DND-41 (cell line): Measurements from ENCODE around the gene NEUROD2.

Source experiments
- ATAC-seq: fragments of 200-7000 bp; cut with Tn5 transposase; 3 replicates; pipeline ENCODE4 v1.9.1; 2021; ENCODE audit warnings: low read depth; ENCODE audit not compliant: insufficient read depth
- DNase-seq: peaks from one replicate; pipeline ENCODE4 v3.0.0-alpha.2; 2020
- H2AFZ ChIP-seq: 2 replicates; pipeline ENCODE4 v1.6.0; 2012; ENCODE audit warnings: low read depth, low read length
- H3K27ac ChIP-seq: 2 replicates; pipeline ENCODE4 v1.5.1; 2012; ENCODE audit warnings: low read length, inconsistent platforms
- H3K27me3 ChIP-seq: fragments of 200-600 bp; sonication (generic); 2 replicates; pipeline ENCODE4 v1.6.0; 2012; ENCODE audit warnings: low read length, mild to moderate bottlenecking, inconsistent platforms; ENCODE audit not compliant: insufficient read depth, poor library complexity
- H3K36me3 ChIP-seq: 2 replicates; pipeline ENCODE4 v1.5.1; 2012; ENCODE audit warnings: low read length, inconsistent platforms; ENCODE audit not compliant: insufficient read depth
- H3K4me1 ChIP-seq: 2 replicates; pipeline ENCODE4 v1.5.1; 2012; ENCODE audit warnings: mild to moderate bottlenecking, low read length; ENCODE audit not compliant: insufficient read depth
- H3K4me2 ChIP-seq: 2 replicates; pipeline ENCODE4 v1.6.0; 2012; ENCODE audit warnings: mild to moderate bottlenecking, moderate library complexity, low read length, inconsistent platforms; ENCODE audit not compliant: insufficient read depth
- H3K4me3 ChIP-seq, 2 experiments: fragments of 200-600 bp in 1 of 2; shearing (Covaris generic) in 1 of 2; 2 replicates each; pipeline ENCODE4 v1.5.1; 2012 to 2016; ENCODE audit warnings: inconsistent platforms in 2 of 2, low read length in 2 of 2, mild to moderate bottlenecking in 2 of 2, low read depth in 1 of 2, moderate library complexity in 1 of 2
- H3K79me2 ChIP-seq: 2 replicates; pipeline ENCODE4 v1.6.0; 2012; ENCODE audit warnings: low read length, inconsistent platforms; ENCODE audit not compliant: insufficient read depth
- H3K9ac ChIP-seq: 2 replicates; pipeline ENCODE4 v1.6.0; 2012; ENCODE audit warnings: low read depth, mild to moderate bottlenecking, inconsistent platforms, low read length, moderate library complexity
- H3K9me3 ChIP-seq: 2 replicates; pipeline ENCODE4 v1.5.1; 2012; ENCODE audit warnings: low read length, moderate library complexity, mild to moderate bottlenecking, inconsistent platforms; ENCODE audit not compliant: insufficient read depth, severe bottlenecking
- H4K20me1 ChIP-seq: 2 replicates; pipeline ENCODE4 v1.6.0; 2012; ENCODE audit warnings: low read length; ENCODE audit not compliant: insufficient read depth
- CTCF ChIP-seq: IDR thresholded peaks from 2 replicates; pipeline ENCODE4 v1.5.1; 2012; ENCODE audit warnings: borderline replicate concordance, low read length, moderate library complexity, mild to moderate bottlenecking; ENCODE audit not compliant: poor library complexity, severe bottlenecking; ENCODE audit errors: extremely low read depth
- EZH2 ChIP-seq: IDR thresholded peaks from 3 replicates; pipeline ENCODE4 v1.6.1; 2012; ENCODE audit warnings: borderline replicate concordance, low read depth, mild to moderate bottlenecking, moderate library complexity, low read length, inconsistent platforms; ENCODE audit not compliant: severe bottlenecking

The NEUROD2 gene

GRCh38 chr17:39627047-39627711, 19.5 kb upstream of the NEUROD2 start:
- Histone ChIP-seq H3K79me2 (no peaks in the 10 kb centered on the region), H3K9me3 (no peaks in the 10 kb centered on the region), H3K9ac (no peak overlapping the region), H3K27me3 (peaks cover 5% of the 10 kb centered on the region), H3K4me2 (no peak overlapping the region), H3K4me1 (peaks cover 10% of the 10 kb centered on the region), H4K20me1 (peaks cover 2% of the 10 kb centered on the region), H3K27ac (no peak overlapping the region), H3K4me3 (no peak overlapping the region), H3K36me3 (no peaks in the 10 kb centered on the region), H2AFZ (no peak overlapping the region)
- no peak for DNase-seq
- TF ChIP-seq EZH2: no peak
- no peak for TF ChIP-seq CTCF
- ATAC-seq: no peak

- no peak within 1 kb of the TSS for H3K4me3 ChIP-seq
- no peak within 1 kb of the TSS for H3K4me2 ChIP-seq
- H3K27me3 ChIP-seq: peaks cover 9% of the 10 kb centered on the region
- H3K9me3 ChIP-seq: no peaks in the 10 kb centered on the region
- H3K79me2 ChIP-seq: no peaks in the 10 kb centered on the region
- H3K9ac ChIP-seq: no peak within 1 kb of the TSS
- TF ChIP-seq EZH2 (no peak), CTCF (no peak)
- no peak for ATAC-seq
- H4K20me1 ChIP-seq: peaks cover 2% of the 10 kb centered on the region
- H2AFZ ChIP-seq: no peak within 1 kb of the TSS
- peaks cover 15% of the 10 kb centered on the region for H3K4me1 ChIP-seq
- no peak within 1 kb of the TSS for H3K27ac ChIP-seq
- no peak for DNase-seq
- no peaks in the 10 kb centered on the region for H3K36me3 ChIP-seq
These were observed 18.7 kb upstream of the NEUROD2 start, which contains the start of gene PPP1R1B for GRCh38 chr17:39626171-39627046. PPP1R1B (plus strand) TSS chr17:39626952; CDS start chr17:39627393, 441 bp downstream.

GRCh38 chr17:39625198-39625785, 17.6 kb upstream of the NEUROD2 start:
- no peak overlapping the region for H3K4me3 ChIP-seq
- no peak for TF ChIP-seq EZH2
- no peak for TF ChIP-seq CTCF
- no peak for ATAC-seq
- no peaks in the 10 kb centered on the region for H3K9me3 ChIP-seq
- no peak overlapping the region for H2AFZ ChIP-seq
- peaks cover 9% of the 10 kb centered on the region for H4K20me1 ChIP-seq
- no peak overlapping the region for H3K27ac ChIP-seq
- H3K79me2 ChIP-seq: no peaks in the 10 kb centered on the region
- no peak for DNase-seq
- H3K4me2 ChIP-seq: no peak overlapping the region
- peaks cover 15% of the 10 kb centered on the region for H3K4me1 ChIP-seq
- H3K9ac ChIP-seq: no peak overlapping the region
- no peaks in the 10 kb centered on the region for H3K36me3 ChIP-seq
- peaks cover 17% of the 10 kb centered on the region for H3K27me3 ChIP-seq
